ENCODE data around the gene OTOP1.
A peak's percentile ranks its signal among the peaks of the same experiment; 100 is the strongest.
"Not testable (repeated sequence)": the region's sequence is repeated elsewhere in the genome, so short reads cannot be mapped to it uniquely, and the experiment has no call there.

The OTOP1 gene

GRCh38 chr4:4162186-4162585 lies 64.5 kb downstream of the OTOP1 start:
- DNase-seq (ENCODE audit: insufficient read length, low spot score); FAIRE-seq: not testable (repeated sequence)

GRCh38 chr4:4160956-4161665 lies 65.6 kb downstream of the OTOP1 start:
- FAIRE-seq, result not testable (repeated sequence)

DNA sequence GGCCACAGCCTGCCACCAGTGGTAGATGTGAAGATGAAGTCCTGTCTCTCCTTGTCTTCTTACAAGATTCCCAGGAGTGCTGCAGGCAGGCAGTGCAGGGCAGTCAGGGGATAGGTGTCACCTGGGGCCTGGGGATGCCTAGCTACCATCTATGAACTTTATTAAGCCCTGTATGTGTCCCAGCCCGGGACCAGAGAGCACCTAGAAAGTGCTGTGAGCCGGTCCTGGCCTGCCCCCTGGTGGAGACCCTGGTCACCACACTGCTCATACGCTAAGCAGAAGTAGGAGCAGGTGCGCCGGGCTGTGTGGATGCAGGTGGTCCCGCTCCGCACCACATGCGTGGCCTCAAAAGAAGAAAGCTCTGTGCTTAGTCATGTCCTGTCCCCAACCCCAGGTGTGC lies 81.1 kb downstream of the OTOP1 start:
- not testable (repeated sequence) for FAIRE-seq
- DNase-seq (ENCODE audit: insufficient read length, low spot score), result peak; percentile 18

More at GRCh38 chr4:4160956-4161665, 65.6 kb downstream of the OTOP1 start:
- not testable (repeated sequence) for DNase-seq (ENCODE audit: insufficient read length, low spot score)

GRCh38 chr4:4143376-4143775 lies 83.4 kb downstream of the OTOP1 start:
- not testable (repeated sequence) for FAIRE-seq; DNase-seq (ENCODE audit: insufficient read length, low spot score)

DNA sequence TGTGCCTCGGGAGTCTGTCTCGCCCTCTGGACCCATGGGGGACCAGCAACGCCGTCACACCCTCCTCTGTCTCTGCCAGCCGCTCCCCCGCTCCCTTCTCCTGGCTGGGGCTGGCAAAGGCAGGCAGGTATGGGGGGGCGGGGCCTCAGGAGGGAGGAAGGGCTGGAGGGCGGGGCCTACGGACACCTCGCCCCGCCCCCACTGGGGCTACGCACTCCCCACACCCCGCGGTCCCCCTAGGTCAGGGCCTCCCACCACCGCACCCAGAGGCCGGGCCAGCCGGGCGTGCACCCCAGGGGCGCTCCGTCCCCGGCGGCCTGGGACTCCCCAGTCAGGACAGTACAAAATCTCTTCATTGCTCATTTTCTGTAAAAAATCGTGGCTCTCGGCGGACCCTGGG lies 84.0 kb downstream of the OTOP1 start:
- FAIRE-seq; DNase-seq (ENCODE audit: insufficient read length, low spot score): not testable (repeated sequence)

DNA sequence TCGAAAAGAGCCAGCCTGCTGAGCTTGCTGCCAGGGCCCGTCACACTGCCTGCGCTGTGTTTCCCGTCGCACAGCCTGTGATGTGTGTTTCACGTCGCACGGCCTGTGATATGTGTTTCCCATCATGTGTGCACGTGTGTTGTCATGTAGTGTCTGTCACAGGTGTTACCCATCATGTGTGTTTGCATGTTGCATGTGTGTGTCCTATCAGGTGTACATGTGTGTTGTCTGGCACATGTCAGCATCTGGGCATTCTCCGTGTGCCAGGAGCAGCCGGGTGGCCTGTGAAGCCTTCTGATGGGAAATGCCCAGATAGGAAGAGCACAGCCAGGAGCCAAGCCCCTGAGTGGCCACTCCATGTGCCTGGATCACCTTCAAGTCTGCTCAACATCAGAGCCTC lies 85.5 kb downstream of the OTOP1 start:
- not testable (repeated sequence) for DNase-seq (ENCODE audit: insufficient read length, low spot score); FAIRE-seq
